GM18511 (cell line): ENCODE data around the gene ANKS1B.
"Not testable (repeated sequence)": the region's sequence is repeated elsewhere in the genome, so short reads cannot be mapped to it uniquely, and the experiment has no call there.

Experiments
- ATAC-seq: cut with Tn5 transposase; IDR thresholded peaks from one replicate; pipeline ENCODE4 v1.9.1; 2021; ENCODE audit warnings: mild to moderate bottlenecking, moderate library complexity; ENCODE audit not compliant: unreplicated experiment

The ANKS1B gene

GRCh38 chr12:99767809-99768208 is 216.9 kb downstream of the ANKS1B start:
- ATAC-seq, result no peak

- no peak for ATAC-seq
Observed at GRCh38 chr12:99766408-99766807, 218.3 kb downstream of the ANKS1B start.

GRCh38 chr12:99765469-99766114 is 219.1 kb downstream of the ANKS1B start:
- ATAC-seq, result no peak

- no peak for ATAC-seq
Observed at GRCh38 chr12:99759444-99759843, 225.3 kb downstream of the ANKS1B start.

GRCh38 chr12:99758997-99759396 is 225.7 kb downstream of the ANKS1B start:
- ATAC-seq, result no peak

- ATAC-seq, result no peak
Observed at GRCh38 chr12:99752740-99753139, 232.0 kb downstream of the ANKS1B start.

GRCh38 chr12:99746538-99746937 is 238.2 kb downstream of the ANKS1B start:
- ATAC-seq, result no peak

- no peak for ATAC-seq
Observed at GRCh38 chr12:99745895-99746294, 238.8 kb downstream of the ANKS1B start.

GRCh38 chr12:99745121-99745520 is 239.6 kb downstream of the ANKS1B start:
- no peak for ATAC-seq

GRCh38 chr12:99736760-99737269 is 247.9 kb downstream of the ANKS1B start:
- ATAC-seq, result no peak

GRCh38 chr12:99732131-99732530 is 252.6 kb downstream of the ANKS1B start:
- ATAC-seq, result no peak

GRCh38 chr12:99722690-99723486 is 261.8 kb downstream of the ANKS1B start:
- no peak for ATAC-seq

GRCh38 chr12:99721715-99722275 is 262.9 kb downstream of the ANKS1B start:
- ATAC-seq, result no peak

- ATAC-seq, result not testable (repeated sequence)
Observed at GRCh38 chr12:99720083-99720465, 264.7 kb downstream of the ANKS1B start.

- not testable (repeated sequence) for ATAC-seq
Observed at GRCh38 chr12:99719411-99720082, 265.2 kb downstream of the ANKS1B start.

- not testable (repeated sequence) for ATAC-seq
Observed at GRCh38 chr12:99715841-99716510, 268.8 kb downstream of the ANKS1B start.

- not testable (repeated sequence) for ATAC-seq
Observed at GRCh38 chr12:99714921-99715320, 269.8 kb downstream of the ANKS1B start.

- no peak for ATAC-seq
Observed at GRCh38 chr12:99713946-99714520, 270.7 kb downstream of the ANKS1B start.

GRCh38 chr12:99712281-99712680 is 272.5 kb downstream of the ANKS1B start:
- ATAC-seq, result no peak

- ATAC-seq, result no peak
Observed at GRCh38 chr12:99711246-99711645, 273.5 kb downstream of the ANKS1B start.
